SU-DHL-6 (cell line): ENCODE results near the gene COL4A2.
"Not testable (repeated sequence)": the region's sequence is repeated elsewhere in the genome, so short reads cannot be mapped to it uniquely, and the experiment has no call there.

Source experiments
- H2AFZ ChIP-seq: fragments of 200-600 bp; sonication (generic); 2 replicates; pipeline ENCODE4 v1.6.1; 2014; ENCODE audit warnings: low read depth, mild to moderate bottlenecking, moderate library complexity, mixed read lengths, antibody characterized with exemption, low read length; ENCODE audit not compliant: severe bottlenecking
- H3F3A ChIP-seq: fragments of 200-600 bp; shearing (Covaris generic); 2 replicates; pipeline ENCODE4 v1.6.0; 2016; ENCODE audit warnings: antibody characterized with exemption, mild to moderate bottlenecking; ENCODE audit not compliant: insufficient read depth
- H3K27ac ChIP-seq: fragments of 200-600 bp; sonication (generic); 2 replicates; pipeline ENCODE4 v1.5.1; 2016; ENCODE audit warnings: low read depth, mild to moderate bottlenecking, low read length, moderate library complexity, mixed read lengths
- H3K27me3 ChIP-seq: fragments of 200-600 bp; sonication (generic), shearing (Covaris generic); 2 replicates; pipeline ENCODE4 v1.6.0; 2014; ENCODE audit warnings: mild to moderate bottlenecking, low read length
- H3K36me3 ChIP-seq: fragments of 200-600 bp; sonication (generic); 2 replicates; pipeline ENCODE4 v1.6.1; 2014; ENCODE audit warnings: mild to moderate bottlenecking, low read length, mixed read lengths
- H3K4me2 ChIP-seq: fragments of 300-600, 200-600 bp; shearing (Covaris generic), sonication (generic); 2 replicates; pipeline ENCODE4 v1.6.0; 2014; ENCODE audit warnings: low read length, low read depth, mild to moderate bottlenecking; ENCODE audit not compliant: poor library complexity, severe bottlenecking
- H3K4me3 ChIP-seq: fragments of 200-600 bp; sonication (generic); 2 replicates; pipeline ENCODE4 v1.5.1; 2014; ENCODE audit warnings: antibody characterized with exemption, low read length, mild to moderate bottlenecking, mixed read lengths; ENCODE audit not compliant: insufficient read depth, poor library complexity, severe bottlenecking
- H3K79me2 ChIP-seq: fragments of 200-600 bp; sonication (generic); 2 replicates; pipeline ENCODE4 v1.6.1; 2014; ENCODE audit warnings: mild to moderate bottlenecking, low read length, moderate library complexity; ENCODE audit not compliant: insufficient read depth
- H3K9ac ChIP-seq: fragments of 200-600 bp; sonication (generic); 2 replicates; pipeline ENCODE4 v1.7.0; 2014; ENCODE audit warnings: mild to moderate bottlenecking, low read length
- H3K9me2 ChIP-seq: fragments of 200-600 bp; sonication (generic); replicated peaks from 2 replicates; pipeline ENCODE4 v1.6.1; 2014; ENCODE audit warnings: low read length; ENCODE audit not compliant: insufficient read depth
- H3K9me3 ChIP-seq: fragments of 200-600 bp; sonication (generic); 2 replicates; pipeline ENCODE4 v1.6.1; 2014; ENCODE audit warnings: low read length, mixed read lengths; ENCODE audit not compliant: insufficient read depth
- H4K20me1 ChIP-seq: fragments of 200-600 bp; sonication (generic); 2 replicates; pipeline ENCODE4 v1.6.1; 2014; ENCODE audit warnings: low read depth, mild to moderate bottlenecking, antibody characterized with exemption, low read length, moderate library complexity, mixed read lengths
- CTCF ChIP-seq: fragments of 200-600 bp; sonication (generic); IDR thresholded peaks from one replicate; pipeline ENCODE4 v1.5.1; 2017; ENCODE audit warnings: antibody characterized with exemption, mild to moderate bottlenecking, low read length, moderate library complexity; ENCODE audit not compliant: insufficient read depth, poor library complexity, severe bottlenecking
- EZH2phosphoT487 ChIP-seq: fragments of 200-600 bp; sonication (generic), shearing (Covaris generic); conservative IDR thresholded peaks from 2 replicates; pipeline ENCODE4 v1.6.1; 2018; ENCODE audit warnings: mild to moderate bottlenecking, antibody characterized with exemption, low read length, moderate library complexity, mixed read lengths

COL4A2 gene

GRCh38 chr13:110393761-110394160 is 86.7 kb downstream of the COL4A2 start:
- H3K4me2 ChIP-seq, result no peak overlapping the region
- no peaks in the 10 kb centered on the region for H3K36me3 ChIP-seq
- H4K20me1 ChIP-seq, result no peaks in the 10 kb centered on the region
- no peak overlapping the region for H2AFZ ChIP-seq
- TF ChIP-seq CTCF (no peak), EZH2phosphoT487 (no peak)
- H3K27ac ChIP-seq, result no peak overlapping the region
- no peaks in the 10 kb centered on the region for H3K9me3 ChIP-seq
- H3K9ac ChIP-seq, result no peak overlapping the region
- H3F3A ChIP-seq, result no peaks in the 10 kb centered on the region
- no peak overlapping the region for H3K4me3 ChIP-seq
- no peaks in the 10 kb centered on the region for H3K27me3 ChIP-seq
- H3K9me2 ChIP-seq, result no peaks in the 10 kb centered on the region
- no peaks in the 10 kb centered on the region for H3K79me2 ChIP-seq

GRCh38 chr13:110394371-110394841 is 87.3 kb downstream of the COL4A2 start:
- Histone ChIP-seq H3K4me3 (no peak overlapping the region), H3K36me3 (no peaks in the 10 kb centered on the region), H3K27me3 (no peaks in the 10 kb centered on the region), H3F3A (no peaks in the 10 kb centered on the region), H3K27ac (no peak overlapping the region), H3K9me2 (no peaks in the 10 kb centered on the region), H2AFZ (no peak overlapping the region), H3K4me2 (no peak overlapping the region), H3K9me3 (no peaks in the 10 kb centered on the region), H4K20me1 (no peaks in the 10 kb centered on the region), H3K79me2 (no peaks in the 10 kb centered on the region), H3K9ac (no peak overlapping the region)
- no peak for TF ChIP-seq CTCF
- TF ChIP-seq EZH2phosphoT487, result no peak

- not testable (repeated sequence) for H3K4me2 ChIP-seq, H2AFZ ChIP-seq, H3K9me3 ChIP-seq, H3F3A ChIP-seq, H3K36me3 ChIP-seq, H3K9me2 ChIP-seq, H4K20me1 ChIP-seq, H3K9ac ChIP-seq, H3K79me2 ChIP-seq, H3K27me3 ChIP-seq, H3K27ac ChIP-seq, H3K4me3 ChIP-seq
Observed at GRCh38 chr13:110395616-110396015, 88.5 kb downstream of the COL4A2 start.

- no peak overlapping the region for H2AFZ ChIP-seq
- no peaks in the 10 kb centered on the region for H3F3A ChIP-seq
- no peak overlapping the region for H3K4me2 ChIP-seq
- H4K20me1 ChIP-seq, result no peaks in the 10 kb centered on the region
- TF ChIP-seq EZH2phosphoT487 (no peak), CTCF (no peak)
- H3K9me2 ChIP-seq, result no peaks in the 10 kb centered on the region
- H3K79me2 ChIP-seq, result no peaks in the 10 kb centered on the region
- no peak overlapping the region for H3K27ac ChIP-seq
- H3K27me3 ChIP-seq, result no peaks in the 10 kb centered on the region
- no peak overlapping the region for H3K9ac ChIP-seq
- no peak overlapping the region for H3K4me3 ChIP-seq
- no peaks in the 10 kb centered on the region for H3K36me3 ChIP-seq
- no peaks in the 10 kb centered on the region for H3K9me3 ChIP-seq
Observed at GRCh38 chr13:110396476-110396875, 89.4 kb downstream of the COL4A2 start.
